HG03175 (cell line): Measurements from ENCODE around the gene TMEM147.

Experiments used
- ATAC-seq: cut with Tn5 transposase; IDR thresholded peaks from one replicate; pipeline ENCODE4 v1.9.1; 2021; ENCODE audit warnings: mild to moderate bottlenecking, moderate library complexity; ENCODE audit not compliant: unreplicated experiment

Gene TMEM147

DNA sequence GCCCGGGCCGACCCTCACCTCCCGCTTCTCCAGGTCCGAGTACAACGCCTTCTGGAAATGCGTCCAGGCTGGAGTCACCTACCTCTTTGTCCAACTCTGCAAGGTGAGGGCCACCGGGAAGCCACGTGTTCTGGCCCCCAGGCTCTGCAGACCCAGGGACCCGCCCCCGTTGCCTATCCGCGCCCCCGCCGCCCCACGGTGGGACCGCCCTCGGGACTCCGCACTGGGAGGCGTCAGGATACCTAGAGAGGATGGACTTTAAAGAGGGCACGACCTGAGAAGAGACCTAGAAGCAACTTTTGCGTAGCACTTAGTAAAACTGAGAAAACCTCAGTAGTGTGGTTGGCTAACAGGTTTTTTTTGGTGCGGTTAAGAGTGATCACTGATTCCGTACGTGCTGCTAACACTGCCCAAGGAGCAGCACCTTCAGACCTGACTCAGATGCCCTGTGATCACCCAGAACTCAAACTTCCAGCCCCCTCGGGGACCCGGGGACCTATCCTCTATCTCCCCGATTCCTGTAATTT, 492 bp downstream of the TMEM147 start:
- ATAC-seq: peak; percentile 51

DNA sequence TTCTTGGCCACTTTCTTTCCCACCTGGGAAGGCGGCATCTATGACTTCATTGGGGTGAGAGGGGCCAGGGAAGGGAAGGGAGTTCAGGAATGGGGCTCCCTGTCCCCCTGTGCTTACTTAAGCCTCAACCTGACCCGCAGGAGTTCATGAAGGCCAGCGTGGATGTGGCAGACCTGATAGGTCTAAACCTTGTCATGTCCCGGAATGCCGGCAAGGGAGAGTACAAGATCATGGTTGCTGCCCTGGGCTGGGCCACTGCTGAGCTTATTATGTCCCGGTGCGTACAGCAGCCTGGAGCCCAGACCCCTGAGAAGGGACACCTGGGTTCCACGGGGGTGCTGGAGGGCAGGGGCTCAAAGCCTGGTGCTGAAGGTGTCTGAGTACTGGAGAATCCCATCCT, 1.1 kb downstream of the TMEM147 start:
- no peak for ATAC-seq

DNA sequence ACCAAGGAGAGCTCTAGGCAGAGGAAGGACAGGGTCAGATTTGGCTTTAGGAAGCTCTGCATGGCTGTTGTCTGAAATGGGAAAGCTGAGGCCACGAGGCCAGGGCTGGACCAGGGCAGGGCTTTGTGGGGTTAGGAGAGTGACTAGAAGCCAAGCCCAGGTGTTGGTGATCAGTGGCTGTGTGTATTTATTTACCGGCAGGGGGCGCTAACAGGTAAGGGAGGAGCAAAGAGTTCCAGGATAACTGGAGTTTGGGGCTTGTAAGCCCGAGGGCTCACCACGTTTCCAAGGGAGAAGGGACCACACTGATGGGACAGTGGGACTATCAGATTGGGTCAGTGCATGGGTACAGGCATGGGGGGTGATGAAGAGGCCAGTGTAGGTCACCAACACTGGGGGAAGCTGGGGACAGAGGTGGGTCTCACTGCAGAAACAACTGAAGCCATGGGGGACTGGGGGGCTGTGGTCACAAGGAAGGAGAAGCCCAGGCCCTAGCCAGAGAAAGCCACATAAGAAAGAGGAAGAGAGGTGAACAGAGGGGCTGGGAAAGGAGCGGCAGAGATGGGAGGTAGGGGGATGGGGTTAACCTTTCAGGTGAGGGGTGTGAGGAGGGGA, 3.9 kb downstream of the TMEM147 start:
- no peak for ATAC-seq

DNA sequence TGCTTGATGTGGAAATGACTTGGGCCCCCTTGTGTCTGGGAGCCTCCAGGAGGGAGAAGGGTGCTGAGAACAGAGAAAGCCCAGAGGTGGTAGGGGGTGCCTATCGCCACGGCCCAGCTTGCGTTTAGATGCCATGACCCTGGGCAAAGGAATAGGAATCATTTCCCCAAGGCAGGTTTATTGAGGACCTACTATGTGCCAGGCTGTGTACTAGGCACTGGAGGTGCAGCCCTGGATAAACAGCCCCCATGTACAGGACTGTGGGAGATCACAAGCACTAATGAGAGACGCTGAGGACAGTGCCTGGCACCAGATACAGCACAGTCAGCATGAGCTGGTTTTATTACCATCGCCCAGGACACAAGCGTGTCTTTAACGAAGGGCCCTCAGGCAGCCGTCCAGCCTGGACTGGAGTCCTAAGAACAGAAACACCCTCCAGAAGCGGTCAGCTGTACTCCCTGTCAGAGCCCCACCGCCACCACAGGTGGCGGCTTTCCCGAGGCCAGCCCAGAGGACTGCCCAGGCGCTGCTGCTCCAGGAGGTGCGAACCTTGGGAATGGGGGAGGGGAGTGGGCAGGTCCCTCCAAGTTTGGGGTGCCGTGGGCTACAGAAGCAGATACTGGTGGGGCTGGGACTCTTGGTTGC, 4.6 kb downstream of the TMEM147 start:
- ATAC-seq: no peak

DNA sequence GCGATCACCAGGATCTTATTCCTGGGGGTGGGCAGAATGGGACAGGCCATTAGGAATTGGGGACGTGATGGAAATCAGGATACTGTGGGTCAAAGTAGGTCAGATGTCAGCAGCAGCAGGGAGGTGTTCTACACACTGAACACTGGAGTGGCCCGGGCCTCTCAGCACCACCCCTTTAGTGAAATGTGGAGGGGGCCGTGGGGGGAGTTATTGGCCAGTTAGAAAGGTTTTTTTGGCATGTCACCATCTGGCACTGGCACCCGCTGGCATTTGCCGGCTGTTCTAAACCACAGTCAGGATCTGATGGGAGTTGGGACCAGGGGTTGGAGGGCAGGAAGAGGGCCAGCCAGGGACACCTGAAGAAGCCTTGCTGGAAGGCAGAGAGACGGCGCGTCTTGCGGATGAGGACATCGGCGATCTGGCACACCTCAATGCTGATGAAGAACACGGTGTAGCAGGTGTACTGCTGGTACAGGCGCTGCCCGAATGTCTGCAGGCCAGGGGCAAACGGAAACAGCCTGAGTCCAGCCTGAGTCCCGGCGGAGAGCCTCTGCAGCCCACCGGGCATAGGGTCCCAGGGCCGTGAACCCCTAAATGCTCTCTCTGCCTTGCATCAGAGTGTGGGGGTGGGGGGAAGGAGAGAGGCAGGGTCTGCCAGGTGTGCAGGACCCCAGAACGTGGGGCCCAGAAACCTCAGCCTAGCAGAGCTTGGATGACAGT, 5.8 kb downstream of the TMEM147 start:
- ATAC-seq: no peak

DNA sequence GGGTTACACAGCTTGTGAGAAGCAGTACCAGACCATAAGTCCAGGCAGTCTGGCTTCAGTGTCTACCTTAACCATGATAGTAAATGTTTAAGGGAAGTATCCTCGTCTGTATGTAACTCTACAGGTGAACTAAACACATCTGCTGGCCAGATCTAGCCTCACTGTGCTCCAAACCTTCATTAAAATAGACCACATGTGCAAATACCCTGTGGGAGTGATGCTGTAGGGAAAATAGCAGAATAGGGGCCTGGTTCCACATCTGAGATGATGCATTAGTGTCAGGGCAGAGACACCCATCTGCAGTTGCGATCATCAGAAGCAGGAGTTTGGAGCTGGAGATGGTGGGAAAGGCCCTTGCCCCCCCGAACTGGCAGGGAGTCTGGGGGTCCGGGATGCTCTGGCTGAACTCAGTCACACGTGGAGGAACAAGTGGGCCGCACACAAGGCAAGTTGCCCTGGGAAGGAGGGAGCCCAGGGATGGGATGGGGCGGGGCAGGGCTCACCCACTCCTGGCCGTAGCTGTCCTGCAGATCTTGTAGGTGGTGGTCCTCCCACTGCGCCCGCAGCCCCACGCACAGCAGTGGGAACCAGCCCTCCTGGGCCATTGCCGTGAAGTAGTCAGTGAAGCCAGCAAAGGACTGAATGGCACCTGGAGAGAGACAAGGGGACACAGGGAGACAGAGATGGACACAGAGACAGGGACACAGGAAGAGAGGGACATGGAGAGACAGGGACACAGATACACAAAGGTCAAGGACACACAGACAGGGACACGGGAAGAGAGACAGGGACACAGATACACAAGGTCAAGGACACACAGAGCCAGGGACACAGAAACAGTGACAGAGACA, 7.3 kb downstream of the TMEM147 start:
- no peak for ATAC-seq

DNA sequence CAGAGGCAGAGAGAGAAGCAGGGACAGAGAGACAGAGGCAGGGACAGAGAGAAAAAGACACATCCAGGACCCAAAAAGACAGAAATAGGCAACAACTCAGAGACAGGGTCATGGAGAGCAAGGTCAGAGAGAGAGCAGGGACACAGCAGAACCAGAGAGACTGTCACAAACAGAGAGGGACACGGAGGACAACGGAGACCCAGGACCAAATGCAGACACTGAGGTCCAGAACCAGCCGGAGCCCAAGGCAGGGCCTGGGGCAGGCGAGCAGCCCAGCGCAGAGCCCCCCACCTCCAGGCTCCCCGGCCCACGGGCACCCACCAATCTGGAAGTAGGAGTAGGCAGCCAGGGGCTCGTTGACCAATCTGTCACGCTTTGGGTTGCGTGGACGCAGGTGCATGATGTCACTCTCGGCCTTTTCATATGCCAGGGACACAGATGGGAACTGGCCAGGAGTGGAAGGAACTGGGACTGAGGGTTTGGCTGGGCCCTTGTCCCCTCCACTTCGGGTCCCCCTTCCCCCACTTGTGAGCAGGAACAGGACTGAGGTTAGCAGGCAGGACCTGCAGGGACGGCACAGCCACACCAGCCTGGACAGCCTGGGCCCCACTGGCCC, 8.1 kb downstream of the TMEM147 start:
- no peak for ATAC-seq

DNA sequence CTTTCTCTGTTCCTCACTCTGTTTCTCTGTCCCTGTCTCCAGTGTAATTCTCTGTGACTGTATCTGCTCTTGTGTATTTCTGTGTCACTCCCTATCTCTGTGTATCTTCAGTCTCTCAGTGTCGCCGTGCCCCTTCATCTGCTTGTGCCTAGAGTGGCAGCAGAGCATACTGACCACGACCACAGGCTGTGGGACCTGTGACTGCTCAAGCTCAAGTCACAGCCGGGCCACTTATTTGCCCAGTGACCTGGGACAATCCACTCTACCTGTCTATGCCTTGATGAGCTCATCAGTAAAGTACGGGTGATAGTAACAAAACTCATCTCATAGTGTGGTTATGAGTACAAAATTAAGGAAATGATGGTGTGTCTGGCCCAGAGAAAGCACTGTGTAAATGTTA, 8.7 kb downstream of the TMEM147 start:
- no peak for ATAC-seq

DNA sequence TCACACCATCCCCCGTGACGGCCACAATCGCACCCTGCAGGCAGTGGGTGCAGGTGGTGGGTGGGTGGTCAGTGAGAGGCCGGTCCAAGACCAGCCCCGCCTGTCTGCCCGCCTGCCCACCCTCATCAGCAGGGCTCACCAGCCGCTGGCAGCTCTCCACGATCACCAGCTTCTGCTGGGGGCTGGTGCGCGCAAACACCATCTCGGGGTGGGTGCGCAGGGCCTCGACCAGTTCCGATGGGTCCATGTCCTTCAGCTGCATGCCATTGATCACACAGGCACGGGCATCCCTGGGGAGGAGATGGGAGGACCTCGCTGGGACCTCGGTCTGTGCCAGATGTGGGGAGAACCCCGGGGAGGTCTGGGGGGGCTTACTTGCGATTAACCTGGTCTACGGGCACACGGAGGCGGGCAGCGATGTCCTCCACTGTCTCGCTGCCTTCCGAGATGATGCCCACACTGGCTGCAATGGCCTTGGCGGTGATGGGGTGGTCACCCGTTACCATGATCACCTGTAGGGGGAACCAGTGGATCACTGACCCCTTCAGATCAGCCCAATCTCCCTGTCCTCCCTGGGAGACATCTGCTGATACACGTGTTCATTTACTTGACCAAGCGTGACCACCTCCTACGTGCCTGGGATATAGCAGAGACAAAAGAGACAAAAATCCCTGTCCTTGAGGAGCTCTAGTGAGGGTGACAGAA, 10.0 kb downstream of the TMEM147 start:
- ATAC-seq: no peak

DNA sequence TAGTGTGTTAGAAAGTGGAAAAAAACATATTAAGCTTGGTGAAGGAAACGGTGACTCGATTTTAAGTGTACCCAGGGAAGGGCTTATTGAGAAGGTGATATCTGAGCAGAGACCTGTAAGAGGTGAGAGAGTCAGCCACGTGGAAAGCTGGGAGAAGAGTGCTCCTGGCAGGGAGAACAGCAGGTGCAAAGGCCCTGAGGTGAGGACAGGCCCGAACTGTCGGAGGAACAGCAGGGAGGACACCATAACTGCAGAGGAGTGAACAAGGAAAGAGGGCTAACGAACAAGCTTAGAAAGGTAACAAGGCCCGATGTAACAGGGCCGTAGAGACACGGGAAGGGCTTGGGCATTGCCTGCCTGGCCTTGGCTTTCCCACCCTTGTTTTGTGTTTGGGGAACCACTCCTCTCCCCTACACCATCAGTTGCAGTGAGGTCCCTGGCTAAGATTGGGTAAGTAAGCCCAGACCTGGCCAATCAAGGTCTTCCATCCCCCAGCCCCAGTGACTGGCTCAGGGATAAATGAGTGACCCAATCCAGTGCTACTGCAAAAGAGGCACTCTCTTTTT, 10.7 kb downstream of the TMEM147 start:
- no peak for ATAC-seq

DNA sequence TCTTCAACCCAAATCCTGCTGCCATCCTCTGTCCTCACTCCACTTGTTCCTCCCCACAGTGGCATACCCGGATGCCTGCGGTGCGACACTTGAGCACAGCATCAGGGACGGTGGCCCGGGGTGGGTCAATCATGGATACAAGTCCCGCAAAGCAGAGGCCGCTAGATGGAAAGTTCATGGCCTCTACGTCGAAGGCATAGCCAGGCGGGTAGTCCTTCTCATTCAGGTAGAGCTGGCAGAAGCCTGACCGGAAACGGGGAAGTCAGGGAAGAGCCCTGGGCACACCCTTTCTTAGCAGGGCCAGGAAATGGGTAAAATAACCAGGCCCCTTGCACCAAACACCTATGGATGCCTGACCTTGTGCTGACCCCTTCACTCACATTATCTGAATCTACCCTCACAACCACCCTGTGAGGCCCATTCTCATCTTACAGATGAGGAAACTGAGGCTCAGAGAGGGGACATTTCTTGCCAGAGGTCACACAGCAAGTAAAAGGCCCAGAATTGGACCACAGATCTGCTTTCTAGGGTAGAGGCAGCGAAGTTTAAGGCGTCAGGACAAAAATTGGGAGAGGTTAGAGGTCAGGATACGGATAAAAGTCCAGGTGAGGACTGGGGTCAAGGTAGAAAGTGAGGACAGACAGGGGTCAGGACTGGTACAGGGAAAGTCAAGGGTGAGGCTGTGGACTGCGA, 11.6 kb downstream of the TMEM147 start:
- ATAC-seq: no peak

DNA sequence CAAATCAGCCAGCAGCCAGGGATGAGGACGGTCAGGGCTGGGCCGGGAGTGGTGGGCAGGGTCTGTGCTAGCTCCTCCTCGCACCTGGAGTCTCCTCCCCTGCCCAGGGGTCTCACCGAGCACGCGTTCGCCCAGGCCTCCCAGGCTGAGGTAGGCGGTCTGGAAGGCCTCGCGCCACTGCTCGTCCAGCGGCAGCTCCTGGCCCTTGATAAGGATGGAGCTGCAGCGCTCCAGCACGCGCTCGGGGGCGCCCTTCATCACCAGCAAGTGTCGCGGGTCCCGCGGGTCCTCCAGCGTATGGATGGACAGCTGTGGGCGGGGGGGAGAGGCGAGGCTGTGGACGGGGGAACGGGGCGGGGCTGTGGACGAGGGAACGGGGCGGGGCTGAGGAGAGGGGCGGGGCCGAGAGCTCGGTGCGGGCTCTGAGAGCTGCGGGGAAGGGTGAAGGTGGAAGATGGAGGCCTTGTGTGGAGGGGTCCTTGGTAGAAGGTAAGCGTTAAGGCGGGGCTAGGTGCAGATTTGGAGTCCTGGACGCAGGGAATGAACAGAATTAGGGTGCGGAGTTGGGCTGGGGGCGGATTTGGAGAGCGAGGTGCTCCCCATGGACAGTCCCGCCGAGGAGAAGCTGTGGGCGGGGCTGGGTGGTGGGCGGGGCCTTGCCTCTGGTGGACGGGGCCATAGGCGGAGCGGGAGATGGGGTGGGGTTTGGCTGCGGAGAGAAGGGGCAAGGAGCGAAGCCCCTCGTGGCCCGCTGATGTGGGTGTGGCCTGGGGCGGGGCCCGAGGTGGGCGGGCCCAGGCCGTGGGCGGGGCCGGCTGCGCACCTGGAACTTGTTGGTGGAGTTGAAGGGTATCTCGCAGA, 12.3 kb downstream of the TMEM147 start:
- no peak for ATAC-seq

DNA sequence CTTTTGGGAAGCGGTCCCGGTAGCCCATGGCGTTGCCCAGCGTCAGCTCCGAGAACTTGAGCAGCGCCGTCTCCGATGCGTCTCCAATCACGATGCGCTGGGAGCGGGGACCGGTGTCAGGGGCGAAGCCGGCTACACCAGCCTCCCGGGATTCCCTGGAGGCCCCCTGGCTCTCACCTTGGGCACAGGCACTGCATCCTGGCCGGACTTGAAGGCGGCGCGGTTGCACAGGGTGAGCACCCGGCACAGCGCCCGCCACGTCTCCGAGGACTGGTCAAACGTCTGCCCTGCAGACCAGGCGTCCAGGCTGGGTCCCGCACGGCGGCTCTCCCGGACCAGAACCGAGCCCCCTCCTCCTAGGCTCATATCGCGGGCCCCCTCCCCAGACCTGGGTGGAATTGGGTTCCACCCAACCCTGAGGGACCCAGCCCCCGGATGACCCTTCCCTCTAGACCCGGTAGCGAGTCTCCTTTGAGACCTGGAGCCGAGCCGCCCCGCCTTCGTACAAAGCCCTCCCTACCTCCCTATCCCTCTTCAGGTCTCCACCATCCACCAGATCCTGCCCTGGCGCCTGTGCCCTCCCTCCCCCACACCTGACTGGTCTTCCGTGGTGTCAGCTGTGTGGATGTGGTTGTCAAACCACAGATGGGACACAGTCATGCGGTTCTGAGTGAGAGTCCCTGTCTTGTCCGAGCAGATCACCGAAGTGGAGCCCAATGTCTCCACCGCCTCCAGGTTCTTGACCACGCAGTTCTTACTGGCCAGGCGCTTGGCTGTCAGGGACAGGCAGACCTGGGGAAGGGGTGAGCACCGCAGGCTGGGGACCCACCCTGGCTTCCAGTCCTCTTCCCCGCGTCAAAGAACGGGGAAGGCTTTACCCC, 13.2 kb downstream of the TMEM147 start:
- ATAC-seq: no peak

DNA sequence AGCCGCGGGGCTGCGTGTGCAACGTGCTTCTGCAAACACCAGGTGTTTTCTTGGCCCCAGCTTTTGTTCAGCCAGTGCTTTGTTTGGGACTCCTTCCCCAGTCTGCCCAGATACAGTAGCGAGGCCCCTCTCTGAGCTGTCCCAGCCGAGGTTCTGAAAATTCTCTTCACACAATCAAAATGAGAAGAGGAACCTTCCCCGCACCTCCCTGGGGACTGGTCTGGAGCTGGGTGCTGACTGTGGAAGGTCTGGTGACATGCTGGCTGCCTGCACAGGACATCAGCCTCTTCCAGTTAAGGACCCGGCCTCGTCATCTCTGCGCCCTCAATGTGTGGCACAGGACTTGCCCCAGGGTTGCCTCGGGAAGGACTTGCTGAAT, 13.8 kb downstream of the TMEM147 start:
- peak; percentile 77 for ATAC-seq

DNA sequence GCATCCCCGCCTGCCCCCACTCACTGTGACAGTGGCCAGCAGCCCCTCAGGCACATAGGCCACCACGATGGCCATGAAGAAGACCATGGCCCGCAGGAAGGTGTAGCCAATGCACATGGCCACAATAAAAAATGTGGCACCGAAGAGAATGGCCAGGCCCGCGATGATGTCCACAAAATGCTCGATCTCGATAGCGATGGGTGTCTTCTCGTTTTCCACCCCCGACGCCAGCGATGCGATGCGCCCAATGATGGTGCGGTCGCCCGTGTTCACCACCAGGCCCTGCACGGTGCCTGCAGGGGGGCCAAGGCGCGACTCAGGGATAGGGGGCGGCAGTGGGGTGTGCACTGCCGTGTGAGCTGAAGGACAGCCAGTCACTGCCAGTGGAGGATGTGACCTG, 14.4 kb downstream of the TMEM147 start:
- ATAC-seq: no peak

DNA sequence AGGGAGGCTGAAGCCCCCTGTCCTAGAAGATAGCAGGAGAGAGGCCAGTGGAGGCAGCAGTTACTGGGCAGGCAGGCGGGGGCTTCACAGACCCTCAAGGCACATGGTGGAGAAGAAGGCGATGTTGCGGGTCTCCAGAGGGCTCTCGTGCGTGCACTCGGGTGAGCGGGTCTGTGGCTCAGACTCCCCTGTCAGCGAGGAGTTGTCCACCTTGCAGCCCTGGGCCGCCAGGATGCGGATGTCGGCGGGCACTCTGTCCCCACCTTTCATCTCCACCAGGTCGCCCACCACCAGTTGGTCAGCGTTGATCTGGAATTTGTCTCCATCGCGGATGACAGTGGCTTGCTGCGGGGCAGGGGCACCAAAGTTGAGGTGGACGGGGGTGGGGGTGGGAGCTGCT, 14.8 kb downstream of the TMEM147 start:
- no peak for ATAC-seq

DNA sequence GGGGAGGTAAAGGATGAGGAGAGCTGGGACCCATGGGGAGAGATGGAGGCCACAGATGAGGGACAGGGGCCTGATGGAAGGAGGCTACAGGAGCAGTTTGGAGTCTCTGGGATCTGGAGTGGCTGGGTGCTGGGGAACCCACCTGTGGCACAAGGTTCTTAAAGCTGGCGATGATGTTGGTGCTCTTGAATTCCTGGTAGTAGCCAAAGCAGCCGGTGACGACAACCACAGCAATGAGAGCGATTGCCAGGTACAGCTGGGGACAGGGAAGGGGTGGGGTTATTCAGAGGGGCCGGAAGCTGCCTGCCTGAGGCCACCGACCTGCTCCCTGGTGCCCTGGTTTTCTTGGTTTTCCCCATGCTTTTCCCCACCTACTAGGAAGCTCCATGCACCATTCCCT, 15.3 kb downstream of the TMEM147 start:
- no peak for ATAC-seq
